NCI-H524 treated with DMSO at 0.1 percent for 48 hours (cell line): ENCODE results near the gene INTS6L.

ENCODE experiments used
- DNase-seq: peaks from one replicate; lab custom pipeline; 2025; lab: John Stamatoyannopoulos, UW

INTS6L gene

GRCh38 chrX:135520553-135521404, at the start of gene INTS6L:
INTS6L (plus strand) TSS chrX:135520660; CDS start chrX:135520993, 333 bp downstream.
- DNase-seq = peak; percentile 54

GRCh38 chrX:135476378-135476777, 44.1 kb upstream of the INTS6L start:
- DNase-seq = no peak

GRCh38 chrX:135477576-135477975, 42.9 kb upstream of the INTS6L start:
- no peak for DNase-seq

- DNase-seq = peak; percentile 3
These were observed 40.4 kb upstream of the INTS6L start for GRCh38 chrX:135480076-135480475.

- DNase-seq = no peak
These were observed 38.7 kb upstream of the INTS6L start for GRCh38 chrX:135481696-135482179.

- no peak for DNase-seq
These were observed 35.7 kb upstream of the INTS6L start for GRCh38 chrX:135484641-135485289.

GRCh38 chrX:135489542-135489941, 30.9 kb upstream of the INTS6L start:
- no peak for DNase-seq

GRCh38 chrX:135490979-135491514, 29.4 kb upstream of the INTS6L start:
- no peak for DNase-seq

GRCh38 chrX:135494453-135494852, 26.0 kb upstream of the INTS6L start:
- DNase-seq = no peak

GRCh38 chrX:135497736-135498135, 22.7 kb upstream of the INTS6L start:
- DNase-seq = no peak

- no peak for DNase-seq
These were observed 22.2 kb upstream of the INTS6L start for GRCh38 chrX:135498236-135498635.

GRCh38 chrX:135505351-135505750, 15.1 kb upstream of the INTS6L start:
- DNase-seq = no peak

GRCh38 chrX:135509885-135510284, 10.6 kb upstream of the INTS6L start:
- no peak for DNase-seq

- no peak for DNase-seq
These were observed 7.8 kb upstream of the INTS6L start for GRCh38 chrX:135512508-135513129.

GRCh38 chrX:135513130-135513515, 7.3 kb upstream of the INTS6L start:
- DNase-seq = no peak

GRCh38 chrX:135516376-135516775, 4.1 kb upstream of the INTS6L start:
- no peak for DNase-seq

- DNase-seq = no peak
These were observed 2.3 kb upstream of the INTS6L start for GRCh38 chrX:135518161-135518560.

- no peak for DNase-seq
These were observed 373 bp upstream of the INTS6L start for GRCh38 chrX:135520022-135520552.

GRCh38 chrX:135521405-135522131, 1.1 kb downstream of the INTS6L start:
- peak; percentile 73 for DNase-seq

- DNase-seq = no peak
These were observed 1.7 kb downstream of the INTS6L start for GRCh38 chrX:135522132-135522530.

- DNase-seq = no peak
These were observed 2.6 kb downstream of the INTS6L start for GRCh38 chrX:135522878-135523693.
